ENCODE results near the gene UCN.
"Not testable (repeated sequence)": the region's sequence is repeated elsewhere in the genome, so short reads cannot be mapped to it uniquely, and the experiment has no call there.

UCN gene

GRCh38 chr2:27308359-27308881 is at the start of gene UCN:
Gene UCN (minus strand): TSS chr2:27308445. CDS start chr2:27307895, 550 bp downstream.
- DNase-seq (ENCODE audit: low read depth in 2 of 2, low spot score in 1 of 2) = no peak

DNA sequence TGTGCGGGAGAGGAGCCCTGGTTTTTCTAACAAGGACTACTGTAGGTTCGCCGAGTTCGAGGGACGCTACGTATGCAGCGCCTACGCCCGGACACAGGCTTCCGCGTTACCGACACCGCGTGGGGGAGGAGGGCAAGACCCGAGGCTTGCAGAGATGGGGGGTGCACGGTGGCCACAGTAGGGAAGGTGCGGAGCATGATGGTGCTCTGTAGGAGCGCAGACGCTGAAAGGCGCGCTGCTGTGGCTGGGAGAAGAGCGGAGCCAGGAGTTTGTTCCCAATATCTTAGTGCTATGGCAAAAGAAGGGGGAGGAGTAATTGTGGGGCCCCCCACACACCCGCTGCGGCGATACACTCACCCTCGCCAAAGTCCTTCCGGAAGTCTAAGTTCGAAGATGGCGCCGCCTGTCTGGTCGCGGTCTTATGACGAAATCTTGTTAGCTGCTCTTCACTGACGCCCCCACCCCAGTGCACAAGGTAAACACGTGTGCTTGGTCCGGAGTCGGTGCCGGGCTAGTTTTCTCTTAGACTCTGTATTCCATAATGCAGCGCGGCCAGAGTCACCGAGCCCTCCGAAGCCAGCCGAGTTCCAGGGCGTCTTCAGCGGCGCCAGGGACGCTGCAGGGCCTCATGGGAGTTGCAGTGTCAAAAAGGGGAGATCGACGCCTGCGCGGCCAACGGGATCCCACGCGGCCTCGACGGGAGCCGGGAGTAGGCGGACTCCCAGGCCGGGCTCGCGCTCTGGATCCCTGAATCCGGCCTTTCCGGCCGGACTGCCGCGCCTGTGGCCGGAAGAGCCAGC is 48.3 kb upstream of the UCN start, which contains the start of gene GTF3C2:
Gene GTF3C2 (minus strand): TSS at position 383 of the 800 bp plus-strand sequence. CDS start 13,210 bp downstream, outside the sequence.
- peak; percentile 88 to 89 for DNase-seq (ENCODE audit: low read depth in 2 of 2, low spot score in 1 of 2)

GRCh38 chr2:27356056-27356381 is 47.8 kb upstream of the UCN start:
- DNase-seq (ENCODE audit: low read depth in 2 of 2, low spot score in 1 of 2) = no peak

- DNase-seq (ENCODE audit: low read depth in 2 of 2, low spot score in 1 of 2) = no peak
Observed at GRCh38 chr2:27354597-27354927, 46.3 kb upstream of the UCN start.

DNA sequence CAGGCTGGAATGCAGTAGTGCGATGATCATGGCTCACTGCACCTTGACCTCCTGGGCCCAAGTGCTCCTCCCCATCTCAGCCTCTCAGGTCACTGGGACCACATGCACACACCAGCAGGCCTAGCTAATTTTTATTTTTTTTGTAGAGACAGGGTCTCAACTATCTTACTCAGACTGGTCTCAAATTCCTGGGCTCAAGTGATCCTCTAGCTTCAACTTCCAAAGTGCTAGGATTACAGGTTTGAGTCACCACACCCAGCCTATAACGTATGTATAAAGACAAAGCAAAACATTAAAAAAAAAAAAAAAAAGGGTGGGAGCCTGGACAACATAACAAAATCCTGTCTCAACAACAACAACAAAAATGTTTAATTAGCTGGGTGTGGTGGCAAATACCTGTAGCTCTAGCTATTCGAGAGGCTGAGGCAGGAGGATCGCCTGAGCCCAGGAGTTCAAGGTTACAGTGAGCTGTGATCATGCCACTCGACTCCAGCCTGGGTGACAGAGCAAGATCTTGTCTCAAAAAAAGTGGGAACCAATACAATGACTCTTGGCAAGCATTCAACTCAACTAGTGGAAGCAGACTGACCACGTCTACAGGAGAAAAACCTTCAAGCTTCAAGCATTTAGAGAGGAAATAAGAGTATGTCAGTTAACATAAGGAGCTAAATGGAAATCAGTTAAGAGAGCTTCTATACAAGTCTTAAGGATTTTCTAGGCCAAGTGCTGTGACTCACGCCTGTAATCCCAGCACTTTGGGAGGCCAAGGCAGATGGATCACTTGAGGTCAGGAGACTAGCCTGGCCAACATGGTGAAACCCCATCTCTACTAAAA is 45.7 kb upstream of the UCN start:
- DNase-seq (ENCODE audit: low read depth in 2 of 2, low spot score in 1 of 2) = no peak

DNA sequence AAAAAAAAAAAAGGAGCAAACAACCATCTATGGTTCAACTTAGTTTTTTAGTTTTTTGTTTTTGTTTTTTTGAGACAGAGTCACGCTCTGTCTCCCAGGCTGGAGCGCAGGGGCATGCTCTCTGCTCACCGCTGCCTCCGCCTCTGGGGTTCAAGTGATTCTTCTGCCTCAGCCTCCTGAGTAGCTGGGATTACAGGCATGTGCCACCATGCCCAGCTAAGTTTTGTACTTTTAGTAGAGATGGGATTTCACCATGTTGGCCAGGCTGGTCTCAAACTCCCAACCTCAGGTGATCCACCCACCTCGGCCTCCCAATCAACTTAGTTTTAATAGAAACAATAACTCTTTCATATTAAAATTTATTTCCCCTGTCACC is 45.1 kb upstream of the UCN start:
- not testable (repeated sequence) for DNase-seq (ENCODE audit: low read depth in 2 of 2, low spot score in 1 of 2)

DNA sequence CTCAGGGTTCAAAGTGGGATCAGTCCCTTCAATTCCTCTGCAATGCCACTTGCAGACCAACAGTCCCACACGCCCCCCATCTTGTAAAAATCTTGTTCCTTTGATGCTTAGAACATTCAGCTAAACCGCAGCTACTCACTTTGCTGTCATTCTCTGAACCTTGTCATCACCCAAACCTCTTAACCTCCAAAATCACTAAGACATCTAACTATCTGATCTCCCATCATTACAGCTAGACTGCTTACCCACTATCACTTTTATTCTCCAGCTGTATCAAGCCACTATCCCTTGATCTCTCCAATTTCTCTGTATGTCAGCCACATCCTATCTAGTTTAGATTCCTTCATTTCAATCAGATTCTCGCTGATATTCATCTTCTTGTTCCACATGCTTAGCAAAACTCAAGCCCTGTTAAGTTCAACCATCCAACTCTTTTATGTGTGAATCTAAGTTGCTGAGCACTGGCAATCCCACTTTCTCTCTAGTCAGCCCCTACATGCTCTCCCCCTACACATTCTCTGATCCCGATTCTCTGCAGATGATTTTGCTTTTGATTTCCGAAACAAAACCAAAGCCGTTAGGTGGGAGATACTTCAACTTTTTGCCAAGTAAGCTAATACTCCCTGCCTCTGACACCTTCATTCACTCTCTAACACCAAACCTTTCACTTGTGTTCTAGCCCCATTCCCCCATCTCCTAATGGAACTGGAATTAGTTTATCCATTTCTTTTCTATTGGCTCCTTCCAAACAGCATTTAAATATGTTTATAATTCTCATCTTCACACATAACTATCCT is 43.8 kb upstream of the UCN start:
- no peak for DNase-seq (ENCODE audit: low read depth in 2 of 2, low spot score in 1 of 2)

DNA sequence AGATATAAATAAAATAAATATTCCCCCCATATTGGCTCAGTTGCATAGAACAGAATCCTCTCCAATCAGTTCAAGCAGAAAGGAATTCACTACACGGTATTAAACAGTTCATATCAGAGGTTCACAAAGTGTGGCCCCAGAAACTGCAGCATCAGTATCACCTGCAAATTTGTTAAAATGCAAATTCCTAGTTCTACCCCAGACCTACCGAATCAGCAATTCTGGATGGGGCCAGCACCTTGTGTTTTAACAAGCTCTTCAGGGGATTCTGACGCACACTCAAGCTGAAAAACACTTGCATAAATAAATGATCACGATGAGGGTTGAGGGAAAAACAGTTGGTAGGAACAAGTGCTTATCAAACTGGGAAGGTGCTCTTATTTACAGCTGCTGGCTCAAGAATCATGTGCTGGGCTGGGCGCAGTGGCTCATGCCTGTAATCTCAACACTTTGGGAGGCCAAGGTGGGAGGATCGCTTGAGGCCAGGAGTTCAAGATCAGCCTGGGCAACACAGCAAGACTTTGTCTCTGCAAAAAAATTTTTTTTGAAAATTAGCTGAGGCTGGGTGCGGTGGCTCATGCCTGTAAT is 42.0 kb upstream of the UCN start:
- DNase-seq (ENCODE audit: low read depth in 2 of 2, low spot score in 1 of 2) = no peak

DNA sequence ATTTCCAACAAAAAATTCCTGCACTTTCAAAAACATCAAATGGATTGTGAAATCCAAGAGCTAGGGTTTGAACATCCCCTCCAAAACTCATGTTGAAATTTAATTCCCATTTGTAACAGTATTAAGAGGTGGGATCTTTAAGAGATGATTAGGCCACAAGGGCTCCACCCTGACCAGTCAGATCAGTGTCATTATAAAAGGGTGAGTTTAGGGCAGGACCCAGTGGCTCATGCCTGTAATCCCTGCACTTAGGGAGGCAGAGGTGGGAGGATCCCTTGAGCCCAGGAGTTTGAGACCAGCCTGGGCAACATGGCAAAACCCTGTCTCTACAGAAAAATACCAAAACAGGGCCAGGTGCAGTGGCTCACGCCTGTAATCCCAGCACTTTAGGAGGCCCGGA is 39.4 kb upstream of the UCN start:
- no peak for DNase-seq (ENCODE audit: low read depth in 2 of 2, low spot score in 1 of 2)

DNA sequence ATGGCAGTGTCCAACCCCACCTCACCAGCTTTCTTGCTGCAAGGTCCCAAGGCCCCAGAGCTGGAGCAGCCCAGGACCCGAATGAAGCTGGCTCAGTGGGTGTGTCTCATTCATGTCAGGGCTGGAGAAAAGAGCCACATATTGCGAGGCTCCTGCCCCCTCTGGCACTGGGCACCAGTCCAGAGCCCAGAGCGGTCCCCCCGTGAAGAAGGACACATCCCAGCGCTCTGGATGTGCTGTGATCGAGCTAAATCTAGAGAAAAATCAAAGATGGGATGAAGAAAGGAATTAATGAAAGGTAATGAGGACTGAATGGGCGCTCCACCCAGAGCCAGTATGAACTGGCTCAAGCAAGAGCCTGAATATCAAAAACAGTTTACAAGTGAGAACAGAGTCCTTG is 27.9 kb upstream of the UCN start:
- no peak for DNase-seq (ENCODE audit: low read depth in 2 of 2, low spot score in 1 of 2)

DNA sequence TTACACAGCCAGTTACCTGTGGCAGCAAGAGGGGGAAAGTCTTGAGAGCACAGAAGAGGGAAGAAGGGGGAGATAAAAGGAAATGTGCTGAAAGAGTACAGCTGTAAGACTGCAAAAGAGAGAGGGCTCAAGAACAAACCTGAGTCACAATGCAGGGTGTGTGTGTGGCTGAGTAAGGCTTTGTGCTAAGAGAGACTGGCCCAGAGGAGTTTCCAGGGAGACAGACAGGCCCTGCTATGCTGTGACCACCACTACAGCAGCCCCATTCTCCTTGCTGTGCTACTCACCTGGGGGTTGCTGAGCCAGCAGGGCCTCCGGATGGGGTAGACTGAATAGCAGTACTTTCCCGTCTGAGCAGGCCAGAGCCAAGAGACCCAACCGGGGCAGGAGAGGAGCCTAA is 27.1 kb upstream of the UCN start:
- no peak for DNase-seq (ENCODE audit: low read depth in 2 of 2, low spot score in 1 of 2)

DNA sequence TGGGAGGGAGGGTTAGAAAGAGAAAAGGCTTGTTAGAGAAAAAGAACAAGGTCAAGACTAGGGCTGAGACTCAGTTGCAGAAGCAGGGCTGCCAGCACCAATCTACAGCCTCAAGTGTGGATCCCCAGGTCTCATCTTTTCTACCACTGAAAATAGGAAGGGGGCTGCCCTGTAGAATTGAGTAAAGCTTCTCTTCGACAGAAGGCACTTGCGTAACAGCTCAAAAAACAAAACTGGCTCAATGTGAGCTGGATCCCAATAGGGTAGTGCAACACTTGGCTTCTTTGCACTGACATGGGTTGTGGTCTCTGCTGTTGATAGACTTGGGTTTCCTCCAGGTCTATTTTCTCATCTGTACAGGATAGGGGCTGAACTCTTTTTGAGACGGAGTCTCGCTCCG is 16.5 kb upstream of the UCN start:
- DNase-seq (ENCODE audit: low read depth in 2 of 2, low spot score in 1 of 2) = no peak

GRCh38 chr2:27323596-27324285 is 15.5 kb upstream of the UCN start:
- no peak for DNase-seq (ENCODE audit: low read depth in 2 of 2, low spot score in 1 of 2)

GRCh38 chr2:27322766-27323595 is 14.7 kb upstream of the UCN start, which contains the start of gene MPV17:
Gene MPV17 (minus strand): TSS chr2:27323097. CDS start chr2:27322517, 580 bp downstream.
- DNase-seq (ENCODE audit: low read depth in 2 of 2, low spot score in 1 of 2) = peak; percentile 75 to 76

DNA sequence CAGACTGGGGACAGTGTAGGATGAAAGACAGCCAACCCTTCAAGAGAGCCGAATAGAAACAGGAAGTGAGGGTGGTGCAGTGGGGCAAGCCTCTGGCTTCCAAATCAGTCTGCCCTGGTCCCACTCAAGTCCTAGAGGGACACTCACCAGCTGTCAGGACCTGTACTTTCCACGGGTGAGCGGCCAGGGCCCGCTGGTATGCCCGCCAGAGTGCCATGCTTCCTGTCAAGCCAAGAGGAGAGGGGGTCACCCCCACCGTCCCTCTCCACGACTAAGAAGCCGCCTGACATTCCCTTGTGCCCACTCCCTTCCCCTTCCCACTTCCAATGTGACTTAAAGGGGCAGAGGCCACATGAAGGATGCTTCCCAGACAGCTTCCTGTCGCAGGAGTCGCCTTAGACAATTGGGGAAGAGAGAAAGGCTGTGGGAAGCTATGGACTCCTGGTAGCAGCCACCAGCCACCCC is 14.1 kb upstream of the UCN start:
- DNase-seq (ENCODE audit: low read depth in 2 of 2, low spot score in 1 of 2) = no peak

DNA sequence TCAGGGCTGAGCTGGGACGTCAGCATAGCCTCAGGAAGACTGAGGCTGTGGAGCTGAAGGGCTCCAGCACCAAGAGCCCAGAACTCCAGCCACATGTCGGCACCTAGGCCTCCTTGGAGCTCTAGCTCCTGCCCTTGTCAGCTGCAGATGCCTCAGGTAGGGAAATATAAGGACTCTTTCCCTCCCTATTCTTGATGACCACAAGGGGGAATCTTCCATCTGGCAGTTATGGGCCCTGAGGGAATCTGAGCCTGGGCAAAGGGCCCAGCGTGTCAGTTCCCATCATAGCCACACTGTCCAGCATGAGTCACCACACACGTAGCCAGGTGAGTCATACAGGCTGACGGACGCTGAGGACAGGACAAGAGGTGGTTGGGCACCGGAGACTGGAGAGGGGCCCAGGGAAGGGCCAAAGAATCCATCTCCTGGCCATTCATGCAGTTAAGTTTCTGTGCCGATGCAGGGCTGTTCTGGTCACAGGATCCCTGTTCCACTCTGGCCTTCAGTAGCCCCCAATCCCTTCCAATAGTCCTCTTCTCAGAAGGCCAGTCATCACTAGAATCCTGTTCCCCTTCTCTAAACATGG is 12.8 kb upstream of the UCN start:
- no peak for DNase-seq (ENCODE audit: low read depth in 2 of 2, low spot score in 1 of 2)

- not testable (repeated sequence) for DNase-seq (ENCODE audit: low read depth in 2 of 2, low spot score in 1 of 2)
Observed at GRCh38 chr2:27319839-27320238, 11.6 kb upstream of the UCN start.

DNA sequence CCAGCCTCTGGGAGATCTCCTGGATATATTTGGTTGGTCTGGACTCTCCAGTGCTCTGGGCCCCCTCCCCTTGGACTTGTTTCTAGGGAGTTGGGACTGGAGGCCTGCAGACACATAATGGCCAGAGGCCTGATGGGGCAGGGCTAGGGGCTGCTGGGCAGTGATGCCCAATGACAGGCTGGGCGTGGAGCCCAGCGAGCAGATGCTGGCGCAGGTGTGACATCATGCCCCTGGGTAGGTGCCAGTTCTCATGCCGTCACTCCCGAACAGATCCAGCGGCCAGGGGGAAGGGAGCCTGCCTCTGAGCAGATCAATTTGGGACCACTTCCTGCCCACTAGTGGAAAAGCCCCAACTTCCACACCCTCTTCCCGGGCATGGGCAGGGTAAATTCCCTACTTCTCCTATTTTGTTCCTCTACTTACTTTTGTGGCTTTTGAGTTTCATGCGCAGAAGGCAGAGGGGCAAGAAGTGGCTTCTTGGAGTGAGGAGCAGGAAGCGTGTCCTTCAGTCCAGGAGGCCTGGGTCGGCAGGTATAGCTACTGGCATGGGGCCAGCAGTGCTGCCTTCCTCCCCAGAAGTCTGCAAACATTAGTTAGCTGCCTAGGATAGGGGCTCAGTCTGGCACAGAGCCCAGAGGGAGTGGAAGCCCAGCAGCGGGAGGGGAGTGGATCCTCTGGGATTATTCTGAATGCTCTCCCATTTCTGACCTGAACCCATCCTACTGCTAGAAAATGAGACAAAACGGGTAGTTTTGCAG is 8.6 kb upstream of the UCN start:
- no peak for DNase-seq (ENCODE audit: low read depth in 2 of 2, low spot score in 1 of 2)

All from stimulated activated CD8-positive, alpha-beta memory T cell treated with anti-CD3 and anti-CD28 coated beads, Interleukin-4, amount 100 ng/mL, for 4 hours (primary cell).